Measurements from ENCODE around the gene MAD1L1. TPM values are rescaled to one million over a fixed set of nuclear protein-coding genes. Genes with fewer than 3 reads are reported as not detected.

The MAD1L1 gene
- total and polyA plus RNA-seq, 4 donors = 43.0 to 54.9 (median 49.9) TPM

DNA sequence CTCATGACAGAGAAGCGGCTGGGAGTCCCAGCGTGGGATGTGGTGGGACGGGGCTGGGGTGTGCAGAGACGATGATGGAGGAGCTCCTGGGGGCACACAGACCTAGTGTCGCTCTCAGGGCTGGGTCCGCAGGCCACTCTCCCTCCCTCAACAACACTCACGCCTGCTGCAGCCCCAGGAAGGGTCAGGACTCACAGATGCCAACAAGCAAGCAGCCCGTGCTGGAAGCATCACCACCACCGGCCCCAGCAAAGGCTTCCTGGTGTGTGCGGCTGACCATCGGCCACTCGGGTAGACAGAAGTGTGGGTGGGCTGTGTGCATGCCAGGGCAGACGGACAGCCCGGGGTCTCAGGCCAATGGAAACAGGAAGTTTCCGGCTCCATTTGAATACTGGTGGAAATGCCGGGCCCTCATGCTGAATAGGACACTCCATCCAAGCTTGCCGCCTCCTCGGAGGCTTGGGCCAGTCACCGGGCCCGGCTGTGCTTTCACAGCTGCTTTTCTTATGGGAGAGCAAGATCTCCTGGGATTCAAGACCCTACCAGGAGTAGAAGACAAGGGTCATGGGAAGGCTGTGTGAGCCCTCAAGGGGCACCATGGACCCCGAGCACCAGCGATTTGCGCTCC is 384.6 kb downstream of the MAD1L1 start:
- DNase-seq (no peak), ATAC-seq (ENCODE audit: insufficient read depth, low FRiP score) (no peak)
- H3K27ac ChIP-seq (ENCODE audit: low read depth in 1 of 2, low read length in 1 of 2) = no peak overlapping the region
- no peak overlapping the region for H3K9ac ChIP-seq (ENCODE audit: insufficient read depth in 1 of 2, low read length in 2 of 2)
- TF ChIP-seq, protein P1, sequence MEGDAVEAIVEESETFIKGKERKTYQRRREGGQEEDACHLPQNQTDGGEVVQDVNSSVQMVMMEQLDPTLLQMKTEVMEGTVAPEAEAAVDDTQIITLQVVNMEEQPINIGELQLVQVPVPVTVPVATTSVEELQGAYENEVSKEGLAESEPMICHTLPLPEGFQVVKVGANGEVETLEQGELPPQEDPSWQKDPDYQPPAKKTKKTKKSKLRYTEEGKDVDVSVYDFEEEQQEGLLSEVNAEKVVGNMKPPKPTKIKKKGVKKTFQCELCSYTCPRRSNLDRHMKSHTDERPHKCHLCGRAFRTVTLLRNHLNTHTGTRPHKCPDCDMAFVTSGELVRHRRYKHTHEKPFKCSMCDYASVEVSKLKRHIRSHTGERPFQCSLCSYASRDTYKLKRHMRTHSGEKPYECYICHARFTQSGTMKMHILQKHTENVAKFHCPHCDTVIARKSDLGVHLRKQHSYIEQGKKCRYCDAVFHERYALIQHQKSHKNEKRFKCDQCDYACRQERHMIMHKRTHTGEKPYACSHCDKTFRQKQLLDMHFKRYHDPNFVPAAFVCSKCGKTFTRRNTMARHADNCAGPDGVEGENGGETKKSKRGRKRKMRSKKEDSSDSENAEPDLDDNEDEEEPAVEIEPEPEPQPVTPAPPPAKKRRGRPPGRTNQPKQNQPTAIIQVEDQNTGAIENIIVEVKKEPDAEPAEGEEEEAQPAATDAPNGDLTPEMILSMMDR (IDR thresholded peaks at IDR 0.05; ENCODE audit: control extremely low read depth, extremely low read depth) = no peak
- WGBS, 2 donors = 91 to 95% methylated on average over 23 of the region's 23 CpGs
- H3K9me3 ChIP-seq (ENCODE audit: control insufficient read depth in 4 of 4, insufficient read depth in 3 of 4, low read length in 3 of 4) = no peaks in the 10 kb centered on the region
- peaks cover 0 to 28% (median 0%) of the 10 kb centered on the region in 4 donors for H3K36me3 ChIP-seq (ENCODE audit: control insufficient read depth in 4 of 4, insufficient read depth in 4 of 4, low read length in 4 of 4)
- no peak overlapping the region for H3K4me3 ChIP-seq
- H3K27me3 ChIP-seq (ENCODE audit: control insufficient read depth in 3 of 3, insufficient read depth in 3 of 3, low read length in 2 of 3) = no peaks in the 10 kb centered on the region
- peaks cover 0 to 22% (median 0%) of the 10 kb centered on the region in 5 donors for H3K4me1 ChIP-seq (ENCODE audit: control insufficient read depth in 5 of 5, insufficient read depth in 5 of 5, low read length in 5 of 5)

GRCh38 chr7:1847260-1848001 is 385.3 kb downstream of the MAD1L1 start:
- WGBS, 2 donors = 96 to 97% methylated on average over 30 of the region's 30 CpGs
- no peak overlapping the region for H3K4me3 ChIP-seq
- DNase-seq (peak in 1 of 3 donors; percentile 9), ATAC-seq (ENCODE audit: insufficient read depth, low FRiP score) (no peak)
- H3K9me3 ChIP-seq (ENCODE audit: control insufficient read depth in 4 of 4, insufficient read depth in 3 of 4, low read length in 3 of 4) = no peaks in the 10 kb centered on the region
- peaks cover 0 to 28% (median 0%) of the 10 kb centered on the region in 5 donors for H3K4me1 ChIP-seq (ENCODE audit: control insufficient read depth in 5 of 5, insufficient read depth in 5 of 5, low read length in 5 of 5)
- TF ChIP-seq, protein P1 (IDR thresholded peaks at IDR 0.05; ENCODE audit: control extremely low read depth, extremely low read depth) = no peak
- H3K36me3 ChIP-seq (ENCODE audit: control insufficient read depth in 4 of 4, insufficient read depth in 4 of 4, low read length in 4 of 4) = peaks cover 0 to 34% (median 0%) of the 10 kb centered on the region in 4 donors
- no peaks in the 10 kb centered on the region for H3K27me3 ChIP-seq (ENCODE audit: control insufficient read depth in 3 of 3, insufficient read depth in 3 of 3, low read length in 2 of 3)
- no peak overlapping the region for H3K27ac ChIP-seq (ENCODE audit: low read depth in 1 of 2, low read length in 1 of 2)
- H3K9ac ChIP-seq (ENCODE audit: insufficient read depth in 1 of 2, low read length in 2 of 2) = no peak overlapping the region

DNA sequence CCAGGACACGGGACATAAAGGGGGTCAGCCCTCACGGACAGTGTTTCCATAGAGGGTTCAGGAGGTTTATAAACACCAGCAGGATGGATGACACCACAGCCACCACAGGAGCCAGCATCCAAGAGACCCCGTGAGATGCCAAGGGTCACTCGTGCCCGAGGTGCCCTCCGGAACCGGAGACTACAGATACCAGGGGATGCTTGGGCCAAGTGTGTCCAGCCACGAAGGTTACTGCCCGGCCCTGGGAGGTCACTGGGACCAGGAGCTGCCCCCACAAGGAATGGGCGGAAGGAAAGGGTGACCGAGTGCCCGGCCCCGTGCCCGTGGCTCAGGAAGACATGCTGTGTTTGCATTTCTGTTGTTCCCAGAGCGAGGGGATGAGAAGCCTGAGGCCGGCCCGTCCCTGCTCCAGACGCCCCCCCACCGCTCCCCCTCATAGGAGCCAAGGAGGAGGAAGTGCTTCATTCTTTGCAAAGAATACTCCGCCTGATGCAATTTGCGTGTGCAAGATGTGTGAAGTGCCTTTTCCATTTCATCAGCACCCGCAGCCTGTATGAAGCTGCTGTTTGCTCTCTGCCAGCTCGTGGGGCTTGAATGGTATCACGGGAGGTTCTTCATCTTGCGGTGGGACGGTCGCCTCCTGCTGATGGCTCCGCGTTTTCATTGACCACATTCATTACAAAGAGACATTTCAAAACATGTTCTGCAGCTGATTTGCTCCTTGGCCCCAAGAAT is 386.2 kb downstream of the MAD1L1 start:
- WGBS, 2 donors = 85 to 91% methylated on average over 29 of the region's 29 CpGs
- no peak for ATAC-seq (ENCODE audit: insufficient read depth, low FRiP score)
- Histone ChIP-seq H3K9me3 (ENCODE audit: control insufficient read depth in 4 of 4, insufficient read depth in 3 of 4, low read length in 3 of 4) (no peaks in the 10 kb centered on the region), H3K4me3 (no peak overlapping the region), H3K27ac (ENCODE audit: low read depth in 1 of 2, low read length in 1 of 2) (no peak overlapping the region), H3K27me3 (ENCODE audit: control insufficient read depth in 3 of 3, insufficient read depth in 3 of 3, low read length in 2 of 3) (no peaks in the 10 kb centered on the region), H3K4me1 (ENCODE audit: control insufficient read depth in 5 of 5, insufficient read depth in 5 of 5, low read length in 5 of 5) (peaks cover 0 to 29% (median 0%) of the 10 kb centered on the region in 5 donors), H3K36me3 (ENCODE audit: control insufficient read depth in 4 of 4, insufficient read depth in 4 of 4, low read length in 4 of 4) (peaks cover 0 to 36% (median 0%) of the 10 kb centered on the region in 4 donors), H3K9ac (ENCODE audit: insufficient read depth in 1 of 2, low read length in 2 of 2) (no peak overlapping the region)
- TF ChIP-seq, protein P1 (IDR thresholded peaks at IDR 0.05; ENCODE audit: control extremely low read depth, extremely low read depth) = no peak
- DNase-seq = peak in 1 of 3 donors; percentile 10
